ENCODE measurements around the gene NPAS3. TPM values are rescaled to one million over a fixed set of nuclear protein-coding genes. Genes with fewer than 3 reads are reported as not detected.

NPAS3 gene
- total and polyA plus RNA-seq, 2 donors (not counting 3 experiments of a cell fraction or from before 2014, with no cell fraction given): 0.10 to 0.13 TPM

DNA sequence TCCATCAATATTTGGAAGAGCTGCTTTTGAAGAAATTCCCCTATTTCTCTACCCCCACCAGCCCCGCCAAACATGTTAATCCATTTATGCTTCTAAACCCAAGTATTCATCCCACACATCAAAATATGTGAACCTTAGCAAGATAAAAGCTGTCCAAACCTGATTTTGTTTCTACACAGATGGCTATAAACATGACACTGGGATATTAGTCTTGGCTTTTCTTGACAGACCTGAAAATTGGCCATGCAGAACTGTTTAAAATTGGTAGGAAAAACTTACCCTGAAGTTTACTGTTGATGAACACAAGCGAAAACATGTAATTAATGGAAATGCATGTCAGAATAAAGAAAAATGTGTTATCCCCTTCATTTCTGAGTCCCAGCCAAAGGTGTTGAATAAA lies 642.2 kb downstream of the NPAS3 start:
- intact Hi-C loops (cut with micrococcal nuclease) (no loop called here), dilution Hi-C loops (cut with MboI; ENCODE audit: extremely low pct_ligation_motif_present, low sequenced_read_pairs) (no loop called here)
- no peaks in the 10 kb centered on the region for H3K9me3 ChIP-seq (replicated peaks; ENCODE audit: control insufficient read depth, insufficient read depth, low read length)
- ChIA-PET CTCF (interaction anchor here (1.4 kb wide), 1 partner anchor 212 kb away, joined by 6 read pairs; no protein-coding TSS in a partner anchor), POLR2A (no interaction called here)
- H3K27me3 ChIP-seq (ENCODE audit: control insufficient read depth in 2 of 2, insufficient read depth in 2 of 2, low read length in 2 of 2): no peaks in the 10 kb centered on the region
- no peak overlapping the region for H2AFZ ChIP-seq (ENCODE audit: low read depth, low read length)
- no peaks in the 10 kb centered on the region for H3K79me2 ChIP-seq (ENCODE audit: control insufficient read depth, insufficient read depth, low read length)
- H3K36me3 ChIP-seq (ENCODE audit: control insufficient read depth in 2 of 2, extremely low read depth in 1 of 2, insufficient read depth in 2 of 2, low read length in 2 of 2): no peaks in the 10 kb centered on the region
- no peak overlapping the region for H3K9ac ChIP-seq (replicated peaks; ENCODE audit: extremely low read depth, insufficient read depth, low read length)
- H3K4me2 ChIP-seq (ENCODE audit: insufficient read depth, low read length): no peak overlapping the region
- BruUV-seq (replicated peaks): no TSS peak
- no peak overlapping the region for H3K4me3 ChIP-seq (replicated peaks in 1 of 3; ENCODE audit: insufficient read depth in 1 of 3, low read depth in 1 of 3, low read length in 3 of 3)
- FAIRE-seq (no peak), DNase-seq (ENCODE audit: low read depth, low spot score) (no peak)
- no peak for TF ChIP-seq POLR2AphosphoS5 (IDR thresholded peaks at IDR 0.05; ENCODE audit: insufficient read depth, low read depth, low read length)
- TF ChIP-seq MYC (IDR thresholded peaks at IDR 0.05; ENCODE audit: low read depth, low read length): no peak
- TF ChIP-seq GATA2 (IDR thresholded peaks at IDR 0.05; ENCODE audit: insufficient read depth, insufficient read length, low read depth, low read length): no peak
- H4K20me1 ChIP-seq (replicated peaks; ENCODE audit: control insufficient read depth, extremely low read depth, insufficient read depth, low read length): no peaks in the 10 kb centered on the region
- no peaks in the 10 kb centered on the region for H3K4me1 ChIP-seq (ENCODE audit: control insufficient read depth, extremely low read depth, insufficient read depth, low read length)
- H3K9me1 ChIP-seq (replicated peaks; ENCODE audit: control insufficient read depth, extremely low read depth, insufficient read depth, low read length): no peaks in the 10 kb centered on the region
- H3K27ac ChIP-seq (ENCODE audit: insufficient read depth, low read depth, low read length): no peak overlapping the region

DNA sequence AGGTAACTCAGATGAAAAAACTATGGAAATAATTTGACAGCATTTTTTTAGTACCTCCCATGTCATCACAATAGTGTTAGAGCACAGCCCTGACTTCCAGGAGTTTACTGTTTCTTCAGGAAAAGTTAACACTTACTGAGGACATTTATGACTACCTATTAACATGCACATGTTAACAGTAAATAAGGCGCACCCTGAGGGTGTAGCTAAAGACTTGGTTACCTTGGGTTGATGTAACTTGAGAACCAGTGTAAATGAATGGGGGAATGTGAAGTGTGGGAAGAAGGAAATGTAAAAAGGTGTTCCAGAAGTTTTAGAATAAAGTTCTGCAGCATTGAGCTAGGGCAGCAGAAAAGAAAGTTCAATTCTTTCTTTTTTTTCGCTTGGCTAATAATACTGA lies 646.0 kb downstream of the NPAS3 start:
- CTCF ChIA-PET: interaction anchor here (1.5 kb wide), 1 partner anchor 9 kb away, joined by 4 read pairs; no protein-coding TSS in a partner anchor

More for the DNA sequence above, 646.0 kb downstream of the NPAS3 start:
- POLR2A ChIA-PET: no interaction called here
- no peaks in the 10 kb centered on the region for H3K9me1 ChIP-seq (replicated peaks; ENCODE audit: control insufficient read depth, extremely low read depth, insufficient read depth, low read length)
- BruUV-seq (replicated peaks): no TSS peak
- TF ChIP-seq, protein P1, sequence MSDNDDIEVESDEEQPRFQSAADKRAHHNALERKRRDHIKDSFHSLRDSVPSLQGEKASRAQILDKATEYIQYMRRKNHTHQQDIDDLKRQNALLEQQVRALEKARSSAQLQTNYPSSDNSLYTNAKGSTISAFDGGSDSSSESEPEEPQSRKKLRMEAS (IDR thresholded peaks at IDR 0.05; ENCODE audit: insufficient read depth, insufficient read length): no peak
- TF ChIP-seq MYC (IDR thresholded peaks at IDR 0.05; ENCODE audit: low read depth, low read length): no peak
- TF ChIP-seq POLR2A (IDR thresholded peaks at IDR 0.05; ENCODE audit: low read depth, low read length): no peak
- no peak for TF ChIP-seq CTCF (IDR thresholded peaks at IDR 0.05; ENCODE audit: extremely low read depth in 1 of 2, insufficient read depth in 1 of 2, low read depth in 1 of 2, low read length in 2 of 2)
- TF ChIP-seq POLR2AphosphoS5 (IDR thresholded peaks at IDR 0.05; ENCODE audit: insufficient read depth, low read depth, low read length): no peak
- no peak for TF ChIP-seq EZH2 (IDR thresholded peaks at IDR 0.05; ENCODE audit: borderline replicate concordance, low read depth, low read length, severe bottlenecking)
- no peak for TF ChIP-seq JUN (IDR thresholded peaks at IDR 0.05; ENCODE audit: borderline replicate concordance, insufficient read depth, insufficient read length, low read depth)
- TF ChIP-seq GATA2 (IDR thresholded peaks at IDR 0.05; ENCODE audit: insufficient read depth, insufficient read length, low read depth, low read length): no peak
- no peak for TF ChIP-seq FOS (IDR thresholded peaks at IDR 0.05; ENCODE audit: borderline replicate concordance, insufficient read depth, low read length)
- intact Hi-C loops (cut with micrococcal nuclease): loop anchor here (1.0 kb wide), 1 partner anchor 45 kb away; no protein-coding TSS in a partner anchor
- no peak overlapping the region for H2AFZ ChIP-seq (ENCODE audit: low read depth, low read length)
- no peak overlapping the region for H3K27ac ChIP-seq (ENCODE audit: insufficient read depth, low read depth, low read length)
- H3K79me2 ChIP-seq (ENCODE audit: control insufficient read depth, insufficient read depth, low read length): no peaks in the 10 kb centered on the region
- no peak overlapping the region for H3K4me2 ChIP-seq (ENCODE audit: insufficient read depth, low read length)
- H3K27me3 ChIP-seq (ENCODE audit: control insufficient read depth in 2 of 2, insufficient read depth in 2 of 2, low read length in 2 of 2): no peaks in the 10 kb centered on the region
- H3K4me3 ChIP-seq (replicated peaks in 1 of 3; ENCODE audit: insufficient read depth in 1 of 3, low read depth in 1 of 3, low read length in 3 of 3): no peak overlapping the region
- no peaks in the 10 kb centered on the region for H4K20me1 ChIP-seq (replicated peaks; ENCODE audit: control insufficient read depth, extremely low read depth, insufficient read depth, low read length)
- DNase-seq (ENCODE audit: low read depth, low spot score): no peak
- dilution Hi-C loops (cut with MboI; ENCODE audit: extremely low pct_ligation_motif_present, low sequenced_read_pairs): no loop called here
- H3K9ac ChIP-seq (replicated peaks; ENCODE audit: extremely low read depth, insufficient read depth, low read length): no peak overlapping the region
- no peaks in the 10 kb centered on the region for H3K9me3 ChIP-seq (replicated peaks; ENCODE audit: control insufficient read depth, insufficient read depth, low read length)
- H3K4me1 ChIP-seq (ENCODE audit: control insufficient read depth, extremely low read depth, insufficient read depth, low read length): no peaks in the 10 kb centered on the region
- FAIRE-seq: no peak
- no peaks in the 10 kb centered on the region for H3K36me3 ChIP-seq (ENCODE audit: control insufficient read depth in 2 of 2, extremely low read depth in 1 of 2, insufficient read depth in 2 of 2, low read length in 2 of 2)

Measured in endothelial cell of umbilical vein (primary cell).